HCT116 (cell line): Measurements from ENCODE around the gene BYSL. TPM values are rescaled to one million over a fixed set of nuclear protein-coding genes. Genes with fewer than 3 reads are reported as not detected.

Experiments used
- ATAC-seq: fragments of 200-7000 bp; cut with Tn5 transposase; 2 replicates; pipeline ENCODE4 v1.9.1; 2020; ENCODE audit warnings: mild to moderate bottlenecking, moderate library complexity
- BruUV-seq: library from RNA; stranded (reverse); fragments of 400-500 nt; replicated peaks from 2 replicates; lab custom pipeline; 2021; lab: Mats Ljungman, UMichigan
- CTCF ChIA-PET: fragments of 300-600 bp; sonication (Branson Sonifier 250); formaldehyde crosslinking; loops from one replicate; lab custom pipeline; 2021; ENCODE audit warnings: antibody characterized with exemption; lab: Charles Lee
- POLR2A ChIA-PET: fragments of 300-600, 350-600 bp; sonication (Branson Sonifier 250); formaldehyde crosslinking; loops from one replicate; lab custom pipeline; 2021; ENCODE audit warnings: antibody characterized with exemption; lab: Charles Lee
- RAD21 ChIA-PET, 2 experiments: fragments of 300-600 bp; sonication (Branson Sonifier 250); formaldehyde crosslinking; loops; one replicate each; lab custom pipeline; 2023; ENCODE audit warnings: low total read pairs in 2 of 2; ENCODE audit not compliant: uncharacterized antibody in 2 of 2, unreplicated experiment in 2 of 2, low non-redundant PET in 1 of 2; lab: Charles Lee
- DNase-seq: peaks from one replicate; pipeline ENCODE4 v3.0.0-alpha.2; 2010; ENCODE audit warnings: low read depth, low spot score
- H2AFZ ChIP-seq: fragments of 200-600 bp; shearing (Covaris generic), sonication (generic); 2 replicates; pipeline ENCODE4 v1.6.1; 2017; ENCODE audit warnings: low read depth, mixed run types, mixed read lengths, antibody characterized with exemption, low read length; ENCODE audit not compliant: poor library complexity, severe bottlenecking
- H3K27ac ChIP-seq: 2 replicates; pipeline ENCODE4 v1.5.1; 2012; ENCODE audit warnings: low read depth, low read length
- H3K27me3 ChIP-seq: fragments of 200-600 bp; sonication (generic); 2 replicates; pipeline ENCODE4 v1.6.1; 2016; ENCODE audit warnings: mixed run types, low read length, mixed read lengths; ENCODE audit not compliant: insufficient read depth
- H3K36me3 ChIP-seq, 2 experiments: fragments of 200-500 bp in 1 of 2; fragments of 200-600 bp in 1 of 2; sonication (Bioruptor generic) in 1 of 2; sonication (generic) in 1 of 2; 2 replicates each; pipeline versions ENCODE4 v1.5.1 to v1.6.1; 2014 to 2016; ENCODE audit warnings: low read length in 2 of 2, inconsistent platforms in 1 of 2, mixed read lengths in 1 of 2, mixed run types in 1 of 2; ENCODE audit not compliant: insufficient read depth in 2 of 2, control insufficient read depth in 1 of 2
- H3K4me1 ChIP-seq, 2 experiments: fragments of 200-600 bp in 1 of 2; sonication (generic) in 1 of 2; 2 replicates each; pipeline versions ENCODE4 v1.5.1 to v1.6.1; 2012 to 2017; ENCODE audit warnings: low read length in 2 of 2, inconsistent platforms in 1 of 2, mild to moderate bottlenecking in 1 of 2, mixed read lengths in 1 of 2, mixed run types in 1 of 2, moderate library complexity in 1 of 2; ENCODE audit not compliant: insufficient read depth in 2 of 2, control insufficient read depth in 1 of 2
- H3K4me2 ChIP-seq: fragments of 200-600 bp; sonication (generic); 2 replicates; pipeline ENCODE4 v1.6.1; 2017; ENCODE audit warnings: mixed run types, low read length, mixed read lengths
- H3K4me3 ChIP-seq, 2 experiments: fragments of 200-600 bp in 1 of 2; sonication (generic) in 1 of 2; replicated peaks in 1 of 2; 2 replicates each; pipeline ENCODE4 v1.5.1; 2011 to 2016; ENCODE audit warnings: low read length in 2 of 2, control low read depth in 1 of 2, low read depth in 1 of 2, mild to moderate bottlenecking in 1 of 2, mixed read lengths in 1 of 2, mixed run types in 1 of 2
- H3K79me2 ChIP-seq: fragments of 200-600 bp; sonication (generic); 2 replicates; pipeline ENCODE4 v1.6.1; 2017; ENCODE audit warnings: mild to moderate bottlenecking, mixed run types, low read length, moderate library complexity, mixed read lengths; ENCODE audit not compliant: insufficient read depth
- H3K9ac ChIP-seq: fragments of 200-600 bp; sonication (generic); 2 replicates; pipeline ENCODE4 v1.6.1; 2016; ENCODE audit warnings: low read length, mixed read lengths
- H3K9me2 ChIP-seq: fragments of 200-600 bp; sonication (generic), shearing (Covaris generic); 2 replicates; pipeline ENCODE4 v1.6.1; 2017; ENCODE audit warnings: mixed run types, mild to moderate bottlenecking, moderate library complexity; ENCODE audit not compliant: insufficient read depth
- H3K9me3 ChIP-seq, 2 experiments: fragments of 200-500 bp in 1 of 2; fragments of 200-600 bp in 1 of 2; sonication (Bioruptor generic) in 1 of 2; sonication (generic) in 1 of 2; 2 replicates each; pipeline ENCODE4 v1.6.1; 2014 to 2017; ENCODE audit warnings: low read length in 2 of 2, mixed read lengths in 2 of 2, inconsistent platforms in 1 of 2, low read depth in 1 of 2, mild to moderate bottlenecking in 1 of 2, mixed run types in 1 of 2, moderate library complexity in 1 of 2; ENCODE audit not compliant: control insufficient read depth in 1 of 2, insufficient read depth in 1 of 2
- H4K20me1 ChIP-seq: fragments of 200-600 bp; sonication (generic), shearing (Covaris generic); 2 replicates; pipeline ENCODE4 v1.6.1; 2017; ENCODE audit warnings: mixed run types, mild to moderate bottlenecking, moderate library complexity; ENCODE audit not compliant: insufficient read depth
- CBX3 ChIP-seq: IDR thresholded peaks from 2 replicates; pipeline ENCODE4 v1.6.1; 2012; ENCODE audit warnings: low read depth
- MAX ChIP-seq: IDR thresholded peaks from 2 replicates; pipeline ENCODE4 v1.6.1; 2012
- SP1 ChIP-seq: IDR thresholded peaks from 2 replicates; pipeline ENCODE4 v1.6.1; 2012; ENCODE audit warnings: low read depth
- TCF7L2 ChIP-seq: IDR thresholded peaks from 2 replicates; pipeline ENCODE4 v1.7.0; 2011; ENCODE audit warnings: borderline replicate concordance, inconsistent platforms; ENCODE audit not compliant: insufficient read depth, insufficient read length; ENCODE audit errors: extremely low read depth
- ZFX ChIP-seq: fragments of 450-650 bp; IDR thresholded peaks from 2 replicates; pipeline ENCODE4 v1.6.1; 2017
- intact Hi-C: fragments of 100-400 bp; cut with micrococcal nuclease; formaldehyde crosslinking; loops from 2 replicates; pipeline ENCODE4 v1.10.0; 2022
- total RNA-seq: library from RNA; stranded (reverse); gene quantifications from one replicate; pipeline ENCODE4 v1.2.1, GENCODE V29; 2021; ENCODE audit not compliant: unreplicated experiment

Gene BYSL
- total RNA-seq, 1 experiment from 2014 or later = 55.7 TPM

GRCh38 chr6:41895300-41896233, 25.7 kb upstream of the BYSL start, which contains the start of gene USP49:
Gene USP49, minus strand, starts transcription at chr6:41895375. Its CDS starts 88,392 bp downstream, at chr6:41806983.
- H3K4me1 ChIP-seq = peaks cover 9 to 15% of the 10 kb centered on the region in 2 experiments; a peak in 3 of 4 replicates
- no TSS peak for BruUV-seq
- intact Hi-C loops = loop anchor here (1.0 kb wide), 1 partner anchor 26 kb away; the partner anchor contains the start of genes BYSL and MED20
- peak within 1 kb of the TSS; percentile 31; the same call in 1 of the 2 replicates for H3K27ac ChIP-seq
- RAD21 ChIA-PET = interaction anchor here in 1 of 2 experiments (0.6 to 0.7 kb wide), 3 partner anchors 22 to 113 kb away, joined by 3 to 6 read pairs (median 4); no protein-coding TSS in a partner anchor
- peak within 1 kb of the TSS; percentile 66 for H3K9ac ChIP-seq
- H3K36me3 ChIP-seq = no peaks in the 10 kb centered on the region; a peak in 1 of 4 replicates
- no peaks in the 10 kb centered on the region for H3K9me2 ChIP-seq
- peak within 1 kb of the TSS; percentile 90 for H3K4me2 ChIP-seq
- H4K20me1 ChIP-seq = no peaks in the 10 kb centered on the region
- CTCF ChIA-PET = interaction anchor here (2.3 kb wide), 1 partner anchor 26 kb away, joined by 13 read pairs; the partner anchor contains the start of genes BYSL and MED20
- ATAC-seq (peak; percentile 97), DNase-seq (peak; percentile 45)
- POLR2A ChIA-PET = interaction anchor here (1.9 kb wide), 1 partner anchor 25 kb away, joined by 5 read pairs; the partner anchor contains the start of genes BYSL and MED20
- H3K27me3 ChIP-seq = no peaks in the 10 kb centered on the region; the same call in 1 of the 2 replicates
- H3K79me2 ChIP-seq = no peaks in the 10 kb centered on the region; the same call in 1 of the 2 replicates
- peak within 1 kb of the TSS; percentile 62 for H2AFZ ChIP-seq
- H3K4me3 ChIP-seq = peak within 1 kb of the TSS; percentile 66 to 72
- TF ChIP-seq CBX3 (no peak), MAX (peak; percentile 66; the same call in 1 of the 2 replicates), SP1 (peak; percentile 31; the same call in 1 of the 2 replicates), ZFX (0 out of 2 replicates have a peak, but pooled peaks have one; percentile 26), TCF7L2 (peak; percentile 79)
- TF ChIP-seq, all 23 proteins: peak for 4
- no peaks in the 10 kb centered on the region for H3K9me3 ChIP-seq
